ENCODE data around the gene PRPF38B.
"Not testable (repeated sequence)": the region's sequence is repeated elsewhere in the genome, so short reads cannot be mapped to it uniquely, and the experiment has no call there.

The PRPF38B gene

DNA sequence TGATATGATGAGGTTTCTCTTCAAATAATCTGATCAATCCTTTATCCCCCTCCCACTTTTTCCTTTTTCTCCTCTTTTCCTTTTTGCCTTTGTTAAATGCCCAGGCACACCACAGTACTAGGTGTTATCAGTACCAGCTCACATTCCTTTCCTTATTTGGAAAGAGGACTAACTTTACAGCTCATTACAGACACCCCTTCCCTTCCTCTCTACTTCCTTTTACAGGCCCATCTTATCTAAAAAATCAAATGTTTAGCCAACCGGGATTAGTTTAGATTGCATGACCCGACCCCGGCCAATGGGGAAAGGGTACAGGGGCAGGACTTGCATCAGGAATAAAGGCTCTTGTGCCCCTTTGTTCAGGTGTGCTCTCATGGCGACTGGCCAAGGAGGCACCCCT is 10.4 kb upstream of the PRPF38B start:
- FAIRE-seq: not testable (repeated sequence)

DNA sequence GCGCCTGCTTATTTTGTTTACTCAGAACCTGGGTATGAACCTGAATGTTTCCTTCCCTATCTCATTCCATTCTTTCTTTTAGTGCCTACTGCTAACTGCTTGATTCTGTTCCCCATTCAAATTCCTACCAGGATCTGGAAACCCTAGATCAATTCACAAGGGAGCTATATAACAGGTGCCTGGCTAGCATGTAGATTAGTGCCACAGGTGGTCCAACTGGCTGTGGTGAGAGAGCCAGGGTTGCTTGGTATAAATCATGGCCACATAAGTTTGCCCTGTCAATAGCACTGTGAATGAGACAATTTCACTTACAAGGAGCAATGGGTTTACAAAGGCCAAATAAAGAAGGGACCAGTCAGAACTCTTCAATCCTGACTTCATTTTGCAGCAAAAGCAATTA is 6.6 kb upstream of the PRPF38B start:
- no peak for FAIRE-seq

DNA sequence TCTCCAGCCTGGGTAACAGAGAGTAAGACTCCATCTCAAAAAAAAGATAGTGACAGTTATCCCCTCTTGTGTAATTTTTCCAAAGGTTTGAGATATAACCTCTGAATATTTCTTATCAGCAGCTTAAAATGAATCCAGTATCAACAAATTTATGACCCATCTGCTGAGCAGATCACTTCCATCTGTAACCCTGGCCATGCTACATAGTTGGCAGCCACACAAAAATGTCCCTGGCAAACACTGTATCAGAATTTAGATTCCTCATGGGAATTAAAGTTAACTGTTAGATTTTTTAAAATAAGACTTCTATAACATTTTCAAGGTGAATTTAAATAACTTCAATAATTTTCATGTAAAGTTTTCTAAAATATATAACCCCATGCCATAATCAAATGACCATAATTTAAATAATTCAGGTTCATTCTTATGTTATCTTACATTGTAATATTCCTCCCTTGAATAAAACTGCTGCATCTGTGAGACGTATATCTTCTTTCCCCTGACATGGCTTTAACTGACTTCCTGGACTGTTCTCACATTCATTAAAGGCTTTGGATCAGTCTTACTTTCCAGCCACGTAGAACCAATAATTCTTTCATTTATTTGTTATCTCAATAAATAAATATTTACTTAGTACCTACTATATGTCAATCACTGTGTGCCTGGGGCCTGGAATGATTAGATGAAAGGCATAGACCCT is 5.3 kb upstream of the PRPF38B start:
- FAIRE-seq: no peak

DNA sequence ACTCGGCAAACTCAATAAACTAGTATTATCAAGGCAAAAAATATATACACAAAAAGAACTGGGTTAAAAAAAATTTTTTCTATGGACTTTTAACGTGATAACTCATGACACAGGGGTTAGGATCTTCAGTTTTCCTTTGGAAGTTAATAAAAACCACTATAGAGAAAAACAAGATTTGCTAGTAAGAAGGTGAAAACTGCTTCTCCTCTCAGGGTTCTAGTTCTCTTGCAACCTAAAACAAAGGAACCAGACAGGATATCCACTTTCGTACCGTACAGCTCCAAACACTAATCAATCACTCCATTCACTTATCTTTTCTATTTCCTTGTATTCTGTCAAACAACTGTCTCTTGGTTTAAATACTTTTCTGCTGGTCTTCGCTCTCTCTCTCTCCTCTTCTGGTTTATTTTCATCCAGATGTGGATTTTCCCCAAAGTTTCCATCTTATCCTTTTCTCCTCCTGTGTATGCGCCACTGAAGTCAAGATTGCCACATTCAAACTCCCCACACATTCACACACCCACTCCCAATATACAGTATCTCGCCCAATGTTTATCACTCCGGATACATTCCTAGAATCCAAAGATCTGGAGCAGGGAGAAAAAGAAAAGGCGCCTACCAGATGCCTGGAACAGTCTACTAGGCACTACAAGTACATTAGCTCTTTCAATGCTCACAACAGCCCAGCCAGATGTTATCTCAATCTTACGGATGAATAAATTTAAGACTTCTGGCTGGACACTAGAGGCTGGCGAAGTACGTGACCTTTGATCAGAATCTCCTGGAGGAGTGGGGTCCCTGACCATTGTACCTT is 775 bp upstream of the PRPF38B start:
- no peak for FAIRE-seq

DNA sequence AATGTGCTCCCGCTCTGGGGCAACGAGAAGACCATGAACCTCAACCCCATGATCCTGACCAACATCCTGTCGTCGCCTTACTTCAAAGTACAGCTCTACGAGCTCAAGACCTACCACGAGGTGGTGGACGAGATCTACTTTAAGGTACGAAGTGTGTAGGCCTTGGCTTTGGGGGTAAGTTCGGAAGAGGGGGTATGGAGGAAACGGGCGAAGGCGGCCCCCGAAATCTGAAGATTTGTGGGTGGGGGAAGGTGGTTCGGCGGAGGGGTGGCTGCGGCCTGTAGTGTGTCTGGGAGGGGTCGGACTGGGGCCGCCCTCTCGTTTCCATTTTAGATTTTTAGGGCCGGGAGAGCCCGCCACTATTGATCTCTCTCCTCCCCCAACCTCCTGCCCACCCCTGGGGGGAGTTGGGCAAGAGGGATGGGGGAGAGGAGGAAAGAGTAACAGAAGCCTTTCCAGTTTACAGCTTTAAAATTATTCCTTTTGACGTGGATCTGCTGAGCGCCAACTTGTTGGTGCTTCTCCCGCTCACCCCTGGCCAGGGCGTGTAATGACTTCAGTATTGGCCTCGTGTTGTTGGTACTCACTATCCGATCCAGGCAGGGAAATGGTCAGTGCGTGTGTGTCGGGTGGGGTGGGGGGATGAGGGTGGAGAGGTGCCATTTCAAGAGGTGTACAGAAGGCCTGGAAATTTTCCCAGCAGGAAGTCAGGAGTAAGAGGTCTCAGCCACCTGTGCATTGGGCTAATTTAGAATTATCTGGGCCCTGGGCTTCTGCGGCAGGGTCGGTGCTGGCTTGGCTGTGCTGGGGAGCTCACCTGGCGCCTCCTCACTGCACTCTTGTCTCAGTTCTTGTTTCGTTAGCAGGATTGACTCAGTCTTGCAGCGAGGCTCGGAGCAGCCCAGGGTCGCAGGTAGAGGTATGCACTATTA is 880 bp downstream of the PRPF38B start:
- FAIRE-seq: no peak

DNA sequence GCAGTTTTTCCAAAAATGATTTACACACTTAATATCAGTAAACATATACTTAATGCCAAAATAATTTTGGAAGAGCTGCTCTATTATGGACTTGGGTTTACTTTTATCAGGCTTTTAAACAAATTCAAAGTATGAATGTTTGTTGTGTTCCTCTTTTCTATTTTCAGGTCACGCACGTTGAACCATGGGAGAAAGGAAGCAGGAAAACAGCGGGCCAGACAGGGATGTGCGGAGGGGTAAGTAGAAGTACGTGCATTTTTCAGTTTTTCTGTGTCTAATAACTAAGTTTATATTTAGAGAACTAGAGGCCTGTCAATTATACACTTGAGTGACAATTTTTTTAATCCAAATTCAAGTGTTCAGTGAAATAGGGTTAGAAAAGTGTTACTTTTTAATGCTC is 3.4 kb downstream of the PRPF38B start:
- no peak for FAIRE-seq

DNA sequence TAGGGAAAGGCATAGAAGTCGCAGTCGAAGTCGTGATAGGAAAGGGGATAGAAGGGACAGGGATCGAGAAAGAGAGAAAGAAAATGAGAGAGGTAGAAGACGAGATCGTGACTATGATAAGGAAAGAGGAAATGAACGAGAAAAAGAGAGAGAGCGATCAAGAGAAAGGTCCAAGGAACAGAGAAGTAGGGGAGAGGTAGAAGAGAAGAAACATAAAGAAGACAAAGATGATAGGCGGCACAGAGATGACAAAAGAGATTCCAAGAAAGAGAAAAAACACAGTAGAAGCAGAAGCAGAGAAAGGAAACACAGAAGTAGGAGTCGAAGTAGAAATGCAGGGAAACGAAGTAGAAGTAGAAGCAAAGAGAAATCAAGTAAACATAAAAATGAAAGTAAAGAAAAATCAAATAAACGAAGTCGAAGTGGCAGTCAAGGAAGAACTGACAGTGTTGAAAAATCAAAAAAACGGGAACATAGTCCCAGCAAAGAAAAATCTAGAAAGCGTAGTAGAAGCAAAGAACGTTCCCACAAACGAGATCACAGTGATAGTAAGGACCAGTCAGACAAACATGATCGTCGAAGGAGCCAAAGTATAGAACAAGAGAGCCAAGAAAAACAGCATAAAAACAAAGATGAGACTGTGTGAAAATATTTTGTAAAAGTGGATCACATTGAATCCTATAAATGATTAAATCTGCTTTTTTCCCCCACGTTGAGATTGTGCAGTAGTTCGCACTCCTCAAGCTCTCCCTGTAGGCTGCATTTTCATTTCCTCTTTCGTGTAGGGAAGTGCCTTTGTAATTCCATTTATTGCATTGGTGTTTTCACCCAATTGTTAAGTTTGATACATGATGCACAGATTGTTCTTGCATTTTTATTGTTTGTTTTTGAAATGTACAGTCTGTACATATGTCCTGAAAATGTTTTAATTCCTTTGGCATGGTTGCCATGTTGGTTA is 7.5 kb downstream of the PRPF38B start:
- FAIRE-seq: no peak

DNA sequence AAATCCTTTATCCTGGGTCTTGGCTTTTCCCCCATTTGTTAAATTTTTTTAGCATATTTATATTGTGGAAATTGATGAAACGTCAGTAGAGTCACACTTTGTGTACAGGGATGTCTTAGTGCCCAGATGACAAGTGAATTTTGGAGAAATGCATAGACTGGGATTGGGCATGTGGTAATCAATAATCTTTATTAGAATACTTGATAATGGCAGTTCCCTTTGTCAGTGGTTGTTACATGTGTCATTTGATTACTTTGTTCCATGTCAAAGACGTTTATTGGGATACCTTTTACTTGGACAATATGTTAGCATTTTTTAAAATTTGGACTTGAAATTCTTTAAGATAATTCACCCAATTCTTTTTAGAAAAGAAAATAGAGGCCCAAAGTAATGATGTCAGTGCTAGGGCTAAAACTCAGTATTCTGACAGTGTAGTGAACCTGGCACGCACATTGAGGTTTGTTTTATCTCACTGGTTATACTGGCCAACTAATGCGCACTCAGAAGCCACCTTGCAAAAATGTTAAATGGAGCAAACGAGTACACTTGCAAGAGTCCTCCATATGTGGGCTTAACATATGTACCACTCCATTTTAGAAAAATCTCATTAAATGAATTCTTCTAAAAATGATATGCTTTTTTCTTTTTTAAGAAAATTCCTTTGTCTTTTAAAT is 9.2 kb downstream of the PRPF38B start:
- no peak for FAIRE-seq

DNA sequence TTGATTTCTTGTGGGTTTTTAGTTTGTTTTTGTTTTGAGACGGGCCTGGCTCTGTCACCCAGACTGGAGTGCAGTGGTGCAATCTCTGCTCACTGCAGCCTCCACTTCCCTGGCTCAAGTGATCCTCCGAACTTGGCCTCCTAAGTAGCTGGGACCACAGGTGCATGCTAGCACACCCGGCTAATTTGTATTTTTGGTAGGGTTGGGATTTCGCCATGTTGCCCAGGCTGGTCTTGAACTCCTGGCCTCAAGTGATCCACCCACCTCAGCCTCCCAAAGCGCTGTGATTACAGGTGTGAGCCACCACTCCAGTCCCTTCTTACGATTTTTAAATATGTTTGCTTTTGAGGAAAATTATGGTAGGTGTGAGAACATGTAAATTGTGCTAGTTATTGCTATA is 10.0 kb downstream of the PRPF38B start:
- not testable (repeated sequence) for FAIRE-seq

DNA sequence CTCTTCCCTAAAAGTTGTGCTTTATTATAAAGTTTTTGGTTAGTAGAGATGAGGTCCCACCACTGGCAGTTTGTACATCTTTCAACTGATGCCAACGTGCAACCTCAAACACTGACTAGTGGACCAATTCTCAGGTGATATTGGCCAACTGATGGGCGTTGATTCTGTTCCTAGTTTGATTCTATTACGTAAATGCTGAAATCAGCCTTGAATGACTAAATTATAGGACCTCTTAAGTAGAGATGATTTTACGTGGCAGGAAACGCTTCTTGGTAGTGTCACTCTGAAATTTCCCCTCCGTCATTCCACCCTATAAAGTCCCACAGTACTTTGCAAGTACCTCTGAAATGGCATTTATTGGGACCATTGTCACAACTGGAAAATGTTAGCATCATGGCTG is 11.8 kb downstream of the PRPF38B start:
- FAIRE-seq: no peak

DNA sequence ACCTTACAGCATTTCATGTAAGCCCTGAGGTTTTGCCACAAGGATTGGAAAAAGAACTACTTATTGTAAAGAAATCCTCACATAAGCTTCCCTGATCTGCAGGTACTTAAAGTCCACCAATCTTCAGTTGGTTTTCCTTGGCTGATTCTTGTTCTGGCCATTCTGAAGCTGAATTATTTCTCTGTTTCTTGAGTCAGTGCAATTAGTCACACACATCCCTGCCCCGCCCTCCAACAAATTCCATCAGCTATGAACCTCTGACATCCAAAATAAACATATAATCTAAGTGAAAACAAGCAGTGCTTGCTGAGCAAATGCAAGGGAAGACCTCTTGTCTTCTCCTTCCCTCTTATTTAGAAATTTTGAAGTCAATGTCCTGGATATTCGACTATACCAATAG is 12.4 kb downstream of the PRPF38B start:
- FAIRE-seq: no peak

DNA sequence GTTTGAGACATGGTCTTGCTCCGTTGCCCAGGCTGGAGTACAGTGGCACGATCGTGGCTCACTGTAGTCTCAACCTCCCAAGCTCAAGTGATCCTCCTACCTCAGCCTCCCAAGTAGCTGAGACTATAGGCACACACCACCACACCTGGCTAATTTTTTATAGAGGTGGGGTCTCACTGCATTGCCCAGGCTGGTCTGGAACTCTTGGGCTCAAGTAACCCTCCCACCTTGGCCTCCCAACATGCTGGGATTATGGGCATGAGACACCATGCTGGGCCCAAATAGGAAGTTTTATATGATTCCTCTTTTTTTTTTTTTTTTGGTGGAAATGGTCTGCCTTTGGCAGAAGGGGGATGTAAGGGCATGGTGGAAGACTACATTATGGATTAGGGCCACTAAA is 14.5 kb downstream of the PRPF38B start:
- no peak for FAIRE-seq

DNA sequence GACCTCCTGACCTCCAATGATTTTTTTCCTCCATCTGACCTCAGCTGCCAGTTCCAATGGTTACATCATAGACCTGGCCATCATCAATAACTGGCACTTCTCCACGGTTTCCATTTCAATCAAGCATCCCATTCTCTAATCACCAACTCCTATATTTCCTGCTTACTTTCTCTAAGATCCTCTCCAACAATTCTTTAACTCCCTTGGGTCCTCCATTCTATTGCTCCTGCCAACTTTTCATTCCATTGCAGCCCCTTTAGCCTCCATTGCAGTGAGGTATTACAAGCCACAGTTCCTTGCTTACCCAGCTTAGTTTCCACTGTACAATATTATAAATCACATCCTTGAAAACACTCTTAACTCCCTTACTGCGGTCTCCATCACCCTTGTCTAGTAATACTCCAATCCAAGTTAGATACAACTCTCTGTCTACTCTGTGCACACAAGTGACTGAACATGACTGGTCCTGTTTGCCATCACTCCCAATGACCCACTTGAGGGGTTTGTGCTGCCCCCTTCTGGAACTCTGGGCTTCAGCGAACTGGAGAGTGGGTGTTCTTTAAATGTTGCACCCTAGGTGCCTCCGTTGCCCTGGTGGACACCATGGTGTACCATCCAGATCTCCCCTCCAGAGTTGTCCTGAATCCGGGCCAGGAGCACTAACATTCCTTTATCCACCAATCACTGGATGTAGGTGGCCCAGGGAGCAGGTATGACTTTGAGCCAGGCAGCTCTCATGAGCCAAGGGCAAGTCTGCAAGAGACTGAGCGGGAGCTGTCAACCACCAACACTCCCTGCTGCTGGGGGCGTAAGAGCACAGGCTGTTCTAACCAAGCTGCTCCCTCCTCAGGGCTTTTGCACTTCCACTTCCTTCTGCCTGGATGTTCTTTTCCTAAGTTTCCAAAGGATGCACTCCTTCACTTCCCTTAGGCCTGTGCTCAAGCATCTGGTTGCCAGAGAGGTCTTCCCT is 16.9 kb downstream of the PRPF38B start:
- no peak for FAIRE-seq

DNA sequence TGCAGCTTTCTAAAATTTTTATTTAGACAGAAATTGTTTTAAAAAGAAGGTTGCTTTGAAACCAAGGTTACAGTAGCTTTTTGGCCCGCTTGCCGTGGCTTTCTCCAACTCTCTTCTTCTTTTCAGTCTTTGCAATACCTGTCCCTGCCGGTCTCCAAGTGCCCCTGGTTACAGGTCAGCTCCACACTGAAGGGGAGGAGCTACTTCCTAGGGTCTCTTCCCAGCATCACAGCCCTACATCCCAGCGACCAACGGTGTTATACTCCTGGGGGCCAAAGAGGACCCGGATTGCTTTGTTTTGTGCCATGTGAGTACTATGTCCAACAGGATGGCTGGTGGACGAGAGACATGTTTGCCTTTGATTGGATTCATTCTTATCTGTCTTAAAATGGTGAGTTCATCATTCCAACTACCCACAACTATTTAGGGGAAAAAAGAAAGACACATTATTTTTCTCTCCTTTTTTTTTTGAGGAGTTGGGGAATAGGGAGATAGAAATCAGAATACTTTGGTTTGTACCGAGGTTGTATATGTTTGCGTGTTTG is 20.6 kb downstream of the PRPF38B start, which contains the start of gene FNDC7:
Gene FNDC7 (plus strand): TSS at position 303 of the 545 bp plus-strand sequence. CDS start 26 bp downstream, at position 329.
- no peak for FAIRE-seq

DNA sequence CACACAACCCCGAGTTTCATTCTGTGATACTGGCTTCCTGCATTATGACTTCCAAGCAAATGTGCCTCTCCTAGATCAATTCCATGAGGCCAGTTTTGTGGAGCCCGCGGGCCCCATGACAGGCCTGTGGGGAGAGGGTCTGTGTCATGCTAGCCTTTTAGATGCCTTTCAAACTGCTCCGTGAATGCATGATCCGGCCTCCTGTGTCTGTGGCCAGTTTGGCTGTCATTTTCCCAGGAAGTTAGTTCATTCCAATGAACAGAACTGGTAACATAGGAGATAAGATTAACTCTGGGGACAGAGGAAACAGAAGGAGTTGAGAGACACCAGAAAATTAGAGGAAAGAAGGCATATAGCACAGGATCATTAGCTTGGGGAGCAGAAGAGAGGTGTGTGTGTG is 23.8 kb downstream of the PRPF38B start:
- FAIRE-seq: no peak

DNA sequence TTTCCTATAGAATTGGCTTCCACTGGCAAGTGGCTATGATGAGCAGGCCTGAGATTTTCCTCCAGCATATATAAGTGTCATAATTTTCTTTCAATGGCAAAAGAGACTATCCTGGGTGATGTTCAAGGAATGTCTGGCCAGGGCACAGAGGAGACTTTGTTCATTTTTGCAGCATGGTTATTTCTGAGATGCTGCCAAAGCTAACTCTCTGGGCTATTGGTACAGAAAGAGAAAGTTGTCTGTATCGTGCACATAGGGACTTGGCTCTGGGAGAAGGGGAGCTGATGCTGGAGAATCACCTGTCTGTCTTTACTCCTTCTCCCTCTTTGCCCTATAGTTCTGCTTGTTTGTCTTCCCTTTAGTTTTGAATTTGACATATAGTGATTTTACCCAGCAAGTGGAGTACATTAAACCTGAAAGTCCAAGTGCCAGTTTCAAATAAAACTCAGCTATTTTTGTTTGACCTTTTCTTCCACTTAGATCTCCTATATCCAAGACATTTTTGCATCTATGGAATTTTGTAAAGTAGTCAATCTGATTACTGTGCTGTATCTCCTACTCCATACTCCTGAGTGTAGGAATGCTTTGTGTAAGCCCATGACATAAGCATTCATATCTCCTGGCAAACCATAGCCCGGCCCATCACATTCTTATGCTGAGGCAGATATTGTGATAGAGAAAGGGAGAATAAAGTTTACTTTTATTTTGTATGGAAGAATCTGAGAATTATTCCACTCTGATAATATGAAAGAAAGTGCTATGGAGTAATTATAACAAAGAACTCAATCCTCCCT is 24.5 kb downstream of the PRPF38B start:
- no peak for FAIRE-seq

DNA sequence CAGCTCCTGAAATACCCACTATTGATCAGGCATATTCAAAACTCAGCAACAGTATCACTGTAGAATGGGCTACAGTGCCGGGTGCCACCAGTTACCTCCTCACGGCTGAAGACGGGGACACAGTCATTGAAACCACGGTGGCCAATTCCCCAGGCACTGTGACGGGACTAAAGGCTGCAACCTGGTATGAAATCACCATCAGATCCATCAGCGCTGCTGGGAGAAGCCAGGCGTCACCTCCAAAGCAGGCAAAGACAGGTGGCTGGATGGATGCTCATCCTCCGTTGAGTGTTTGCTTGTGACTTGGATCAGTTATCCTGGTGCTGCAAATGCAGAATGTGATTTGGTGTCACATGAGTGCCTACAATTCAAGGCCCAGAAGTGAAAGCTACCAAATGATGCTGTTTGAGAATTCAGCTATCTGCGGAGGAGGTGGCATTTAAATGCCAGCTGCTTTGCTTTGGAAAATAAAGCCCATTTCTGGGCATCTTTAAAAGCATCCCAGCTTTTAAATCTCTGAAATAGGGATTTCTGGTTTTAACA is 25.7 kb downstream of the PRPF38B start:
- FAIRE-seq: no peak

DNA sequence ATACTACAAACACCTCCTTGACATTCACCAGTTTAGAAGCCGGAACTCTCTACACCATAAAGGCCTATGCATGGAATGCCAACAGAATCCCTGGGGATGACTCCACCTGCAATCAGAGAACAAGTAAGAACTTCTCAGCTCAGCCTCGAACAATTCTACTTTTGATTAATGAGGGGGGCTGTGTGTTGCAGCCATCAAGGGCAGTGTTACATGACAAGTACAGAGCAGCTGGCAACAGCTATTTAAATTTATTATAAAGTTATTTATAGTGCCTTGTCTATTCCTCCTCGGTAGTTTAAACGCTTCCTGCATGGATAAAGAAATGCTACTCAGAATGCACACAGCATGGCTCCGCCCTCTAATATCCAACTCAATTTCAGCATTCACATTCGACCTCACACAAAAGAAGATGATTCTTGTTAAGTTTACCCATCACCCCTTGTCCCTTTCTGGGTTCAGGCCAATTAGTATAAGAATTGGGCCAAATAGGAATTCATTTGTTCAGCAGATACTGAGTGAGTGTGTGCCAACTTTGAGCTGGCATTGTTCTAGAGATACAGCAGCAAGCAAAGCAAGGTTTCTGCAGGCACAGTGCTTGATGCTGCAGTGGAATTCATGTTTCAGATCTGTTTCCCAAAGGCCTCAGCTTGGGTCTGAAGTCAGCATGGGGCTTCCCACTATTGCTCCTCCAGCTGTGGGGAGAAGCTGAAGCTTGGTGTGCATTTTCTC is 27.0 kb downstream of the PRPF38B start:
- FAIRE-seq: no peak

All from islet of Langerhans (tissue), 1 donor.